Measurements from ENCODE around the gene HILPDA.
A peak's percentile ranks its signal among the peaks of the same experiment; 100 is the strongest.
"Not testable (repeated sequence)": the region's sequence is repeated elsewhere in the genome, so short reads cannot be mapped to it uniquely, and the experiment has no call there.

Gene HILPDA

DNA sequence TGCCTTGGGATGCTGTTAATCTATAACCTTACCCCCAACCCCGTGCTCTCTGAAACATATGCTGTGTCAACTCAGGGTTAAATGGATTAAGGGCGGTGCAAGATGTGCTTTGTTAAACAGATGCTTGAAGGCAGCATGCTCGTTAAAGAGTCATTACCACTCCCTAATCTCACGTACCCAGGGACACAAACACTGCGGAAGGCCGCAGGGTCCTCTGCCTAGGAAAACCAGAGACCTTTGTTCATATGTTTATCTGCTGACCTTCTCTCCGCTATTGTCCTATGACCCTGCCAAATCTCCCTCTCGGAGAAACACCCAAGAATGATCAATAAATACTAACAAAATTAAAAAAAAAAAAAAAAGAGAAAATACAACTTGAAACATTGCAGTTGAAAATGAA lies 8.3 kb downstream of the HILPDA start:
- not testable (repeated sequence) for ATAC-seq

DNA sequence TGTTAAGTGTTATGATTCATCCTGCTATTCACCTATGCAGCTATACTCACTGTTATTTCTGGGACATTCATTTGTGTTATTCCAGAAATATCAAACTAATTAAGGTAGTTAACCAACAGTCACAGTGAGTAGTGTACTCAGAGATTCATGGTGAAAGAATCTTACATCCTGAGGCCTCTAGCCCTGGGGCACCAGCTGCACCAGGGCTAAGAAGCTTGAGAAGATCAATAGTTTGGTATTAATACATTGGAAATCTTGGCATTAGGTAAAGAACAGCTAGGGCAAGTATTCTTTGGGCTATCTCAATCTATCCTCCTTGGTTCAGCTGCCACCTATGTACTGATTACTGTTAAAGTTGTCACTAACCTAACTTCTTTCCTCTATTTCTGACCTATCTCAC lies 11.2 kb downstream of the HILPDA start:
- ATAC-seq: not testable (repeated sequence)

DNA sequence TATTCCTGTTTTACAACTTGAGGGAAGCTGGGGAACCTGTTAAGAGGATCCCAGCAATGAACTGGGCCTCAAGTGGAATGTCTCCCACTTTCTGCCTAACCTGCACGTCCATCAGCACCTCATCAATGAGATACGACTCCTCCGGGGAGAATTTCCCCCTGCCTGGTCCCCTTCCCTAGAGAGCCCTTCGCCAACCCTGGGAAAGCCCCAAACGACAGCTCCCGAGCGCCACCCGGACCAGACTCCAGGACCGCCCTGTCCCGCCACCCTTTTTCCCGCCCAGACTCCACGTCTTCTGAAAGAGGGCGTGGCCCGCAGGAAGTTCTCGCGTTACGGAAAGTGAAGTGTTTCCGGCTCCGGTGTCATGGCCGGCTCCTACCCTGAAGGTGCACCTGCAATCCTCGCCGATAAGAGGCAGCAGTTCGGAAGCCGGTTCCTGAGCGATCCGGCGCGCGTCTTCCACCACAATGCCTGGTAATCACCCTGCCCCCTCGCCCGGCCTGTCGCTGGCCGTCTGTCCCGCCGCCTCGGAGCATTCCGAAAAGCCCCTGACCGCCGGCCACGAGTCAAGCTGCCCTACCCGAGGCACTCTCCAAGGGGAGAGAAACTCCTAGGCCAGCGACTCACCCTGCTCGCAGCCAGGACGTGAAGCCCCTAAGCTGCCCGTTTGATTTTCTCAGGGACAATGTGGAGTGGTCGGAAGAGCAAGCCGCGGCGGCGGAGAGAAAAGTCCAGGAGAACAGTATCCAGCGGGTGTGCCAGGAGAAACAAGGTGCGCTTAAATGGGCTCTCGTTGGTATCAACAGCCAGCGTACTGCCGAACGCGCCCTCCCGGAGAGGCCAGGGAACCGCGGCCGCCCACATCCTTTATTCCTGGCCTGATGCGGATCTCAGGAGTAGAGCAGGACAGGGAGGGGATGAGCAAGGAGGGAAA lies 21.0 kb downstream of the HILPDA start, which contains the start of gene METTL2B:
METTL2B (plus strand) TSS at position 347 of the 934 bp plus-strand sequence; CDS start at position 365, 18 bp downstream.
- peak; percentile 97 for ATAC-seq

DNA sequence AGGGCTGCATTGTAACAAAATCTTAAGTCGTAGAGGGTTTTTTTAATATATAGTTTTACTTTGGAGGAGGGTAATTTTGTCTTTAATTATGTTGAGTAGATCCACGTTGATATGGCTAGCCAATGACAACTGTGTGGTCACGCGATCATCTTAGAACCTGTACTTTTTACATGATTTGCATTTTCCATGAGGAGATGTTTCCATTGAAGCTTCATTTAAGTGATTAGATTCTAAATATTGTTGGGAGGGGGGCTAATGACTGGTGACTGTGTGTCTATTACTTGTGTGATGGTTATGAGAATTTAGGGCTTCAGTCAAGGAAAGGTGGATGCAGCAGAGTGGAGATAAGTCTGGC lies 21.6 kb downstream of the HILPDA start:
- not testable (repeated sequence) for ATAC-seq

- not testable (repeated sequence) for ATAC-seq
Measured at GRCh38 chr7:128479082-128479481, 23.4 kb downstream of the HILPDA start.

DNA sequence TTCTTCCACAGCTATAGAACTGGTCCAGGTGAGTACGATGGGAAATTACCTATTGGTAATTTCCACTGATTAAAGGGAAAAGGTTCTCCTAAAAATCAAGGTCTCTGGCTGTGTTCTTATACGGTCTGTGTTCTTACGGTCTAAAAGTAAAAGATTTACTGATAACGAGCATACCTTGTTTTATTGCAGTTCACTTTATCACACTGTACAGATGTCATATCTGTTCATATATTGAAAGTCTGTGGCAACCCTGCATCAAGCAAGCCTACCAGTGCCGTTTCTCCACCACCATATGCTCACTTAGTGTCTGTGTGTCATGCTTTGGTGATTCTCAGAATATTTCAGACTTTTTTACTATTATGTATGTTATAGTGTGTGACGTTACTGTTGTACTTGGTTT lies 32.5 kb downstream of the HILPDA start:
- ATAC-seq: not testable (repeated sequence)

GRCh38 chr7:128497405-128497804 lies 41.7 kb downstream of the HILPDA start:
- no peak for ATAC-seq
- no peak for TF ChIP-seq ZFP3 (CRISPR knock-in tag; IDR thresholded peaks at IDR 0.05)
- TF ChIP-seq ARNTL (CRISPR knock-in tag; IDR thresholded peaks at IDR 0.05; ENCODE audit: borderline replicate concordance, low read depth): no peak
- TF ChIP-seq BACH2 (CRISPR knock-in tag; IDR thresholded peaks at IDR 0.05; ENCODE audit: borderline replicate concordance): no peak

DNA sequence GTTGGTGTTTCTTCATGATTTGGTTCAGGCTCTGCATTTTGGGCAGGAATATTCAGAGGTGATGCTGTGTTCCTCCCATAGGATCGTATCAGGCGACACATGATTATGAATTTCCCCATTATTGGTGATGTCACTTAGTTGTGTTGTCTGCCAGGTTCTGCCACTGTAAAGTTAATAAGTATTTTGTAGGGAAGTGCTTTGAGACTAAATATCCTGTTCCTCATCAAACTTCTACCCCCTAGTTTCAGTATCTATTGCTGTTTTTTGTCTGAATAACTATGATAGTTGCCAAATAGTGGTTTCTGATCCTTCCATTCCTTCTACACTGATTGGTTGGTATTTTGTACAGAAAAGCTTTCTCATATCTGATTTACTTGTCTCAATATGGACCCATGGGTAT lies 49.7 kb downstream of the HILPDA start:
- not testable (repeated sequence) for ATAC-seq

DNA sequence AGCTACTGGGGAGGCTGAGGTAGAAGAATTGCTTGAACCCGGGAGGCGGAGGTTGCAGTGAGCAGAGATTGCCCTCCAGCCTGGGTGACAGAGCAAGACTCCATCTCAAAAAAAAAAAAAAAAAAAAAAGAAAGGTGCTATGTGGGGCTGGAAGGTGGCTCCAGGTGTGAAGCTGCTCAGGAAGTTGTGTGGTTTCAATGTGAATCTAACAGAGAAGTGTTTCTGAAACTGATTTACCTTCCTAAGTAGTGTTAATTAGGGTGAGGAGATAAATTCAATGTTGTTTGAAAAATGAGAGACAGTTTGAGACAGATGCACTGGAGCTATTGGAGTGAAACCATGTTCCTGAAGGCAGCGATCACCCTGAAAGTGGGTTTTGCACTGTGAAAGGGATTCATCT lies 51.1 kb downstream of the HILPDA start:
- ATAC-seq: not testable (repeated sequence)

- not testable (repeated sequence) for ATAC-seq
Measured at GRCh38 chr7:128507321-128507993, 51.8 kb downstream of the HILPDA start.
